H1 (cell line): ENCODE results near the gene DNAH10. TPM values are rescaled to one million over a fixed set of nuclear protein-coding genes. Genes with fewer than 3 reads are reported as not detected.
"Not testable (repeated sequence)": the region's sequence is repeated elsewhere in the genome, so short reads cannot be mapped to it uniquely, and the experiment has no call there.

Experiments used
- CTCF ChIA-PET: fragments of 300-600 bp; sonication (Branson Sonifier 250); formaldehyde crosslinking; loops from one replicate; lab custom pipeline; 2021; ENCODE audit not compliant: partially characterized antibody; lab: Charles Lee
- POLR2A ChIA-PET: fragments of 300-600 bp; sonication (Branson Sonifier 250); formaldehyde crosslinking; loops from one replicate; lab custom pipeline; 2021; ENCODE audit warnings: inconsistent platforms; ENCODE audit not compliant: partially characterized antibody; lab: Charles Lee
- DNase-seq, 2 experiments: peaks; one replicate each; pipeline versions ENCODE4 v3.0.0 to v3.0.0-alpha.2; 2010 to 2022; ENCODE audit warnings: low spot score in 2 of 2, low read depth in 1 of 2, mixed read lengths in 1 of 2
- FAIRE-seq: peaks from 2 replicates; lab custom pipeline; 2011; peaks lifted over from hg19 to GRCh38; lab: Jason Lieb, UNC
- H2AFZ ChIP-seq: 2 replicates; pipeline ENCODE4 v1.8.1; 2012; ENCODE audit warnings: low read length, inconsistent platforms
- H2AK5ac ChIP-seq: 2 replicates; pipeline ENCODE4 v1.6.1; 2013; ENCODE audit warnings: low read depth, low read length
- H2BK120ac ChIP-seq: replicated peaks from 2 replicates; pipeline ENCODE3; 2013; ENCODE audit warnings: low read depth, low read length, inconsistent platforms
- H2BK12ac ChIP-seq: 2 replicates; pipeline ENCODE4 v1.6.1; 2013; ENCODE audit warnings: low read depth, low read length
- H2BK15ac ChIP-seq: 2 replicates; pipeline ENCODE4 v1.6.1; 2013; ENCODE audit warnings: low read length
- H2BK20ac ChIP-seq: 2 replicates; pipeline ENCODE4 v1.6.1; 2013; ENCODE audit warnings: low read length
- H2BK5ac ChIP-seq: 2 replicates; pipeline ENCODE4 v1.6.1; 2013; ENCODE audit warnings: low read depth, low read length
- H3K14ac ChIP-seq: 2 replicates; pipeline ENCODE4 v1.6.1; 2013; ENCODE audit warnings: inconsistent platforms; ENCODE audit not compliant: insufficient read length
- H3K18ac ChIP-seq: 2 replicates; pipeline ENCODE4 v1.6.1; 2013; ENCODE audit warnings: low read length; ENCODE audit errors: extremely low read depth
- H3K23ac ChIP-seq: 2 replicates; pipeline ENCODE4 v1.6.1; 2013; ENCODE audit warnings: inconsistent platforms; ENCODE audit not compliant: insufficient read length
- H3K23me2 ChIP-seq: 2 replicates; pipeline ENCODE4 v1.6.1; 2013; ENCODE audit warnings: low read depth, low read length
- H3K27ac ChIP-seq: 2 replicates; pipeline ENCODE4 v1.6.1; 2011; ENCODE audit warnings: low read depth, low read length, inconsistent platforms
- H3K27me3 ChIP-seq, 4 experiments: replicated peaks in 1 of 4; 1 replicate in 1 of 4; 2 replicates in 3 of 4; pipeline versions ENCODE4 v1.6.1 to v1.8.1; 2011 to 2013; ENCODE audit warnings: low read length in 3 of 4, mild to moderate bottlenecking in 3 of 4, inconsistent platforms in 2 of 4, mixed read lengths in 2 of 4, moderate library complexity in 1 of 4; ENCODE audit not compliant: control insufficient read depth in 3 of 4, insufficient read depth in 3 of 4; ENCODE audit errors: extremely low read depth in 1 of 4
- H3K36me3 ChIP-seq, 4 experiments: 2 replicates each; pipeline versions ENCODE4 v1.6.1 to v1.8.1; 2011 to 2013; ENCODE audit warnings: mild to moderate bottlenecking in 4 of 4, low read length in 3 of 4, moderate library complexity in 2 of 4, control low read depth in 1 of 4, inconsistent platforms in 1 of 4; ENCODE audit not compliant: insufficient read depth in 4 of 4, control insufficient read depth in 2 of 4
- H3K4ac ChIP-seq: replicated peaks from 2 replicates; pipeline ENCODE3; 2013; ENCODE audit warnings: low read length, low read depth, mixed read lengths, inconsistent platforms; ENCODE audit not compliant: insufficient read length
- H3K4me1 ChIP-seq, 4 experiments: replicated peaks in 1 of 4; 1 replicate in 1 of 4; 2 replicates in 3 of 4; pipeline versions ENCODE4 v1.6.1 to v1.8.1; 2011 to 2013; ENCODE audit warnings: low read length in 3 of 4, inconsistent platforms in 2 of 4, mixed read lengths in 1 of 4; ENCODE audit not compliant: insufficient read depth in 4 of 4, control insufficient read depth in 3 of 4
- H3K4me2 ChIP-seq, 2 experiments: 2 replicates each; pipeline versions ENCODE4 v1.6.1 to v1.8.1; 2011 to 2013; ENCODE audit warnings: low read depth in 2 of 2, low read length in 2 of 2, control low read depth in 1 of 2, inconsistent platforms in 1 of 2, mild to moderate bottlenecking in 1 of 2; ENCODE audit not compliant: insufficient read depth in 1 of 2
- H3K4me3 ChIP-seq, 4 experiments: fragments of 200-600, 300-600 bp in 1 of 4; sonication (generic), shearing (Covaris generic), sonication (Bioruptor Twin) in 1 of 4; 2 replicates each; pipeline versions ENCODE4 v1.5.1 to v1.8.1; 2011 to 2016; ENCODE audit warnings: low read length in 4 of 4, low read depth in 3 of 4, control low read depth in 2 of 4, inconsistent platforms in 2 of 4, mild to moderate bottlenecking in 2 of 4, mixed read lengths in 1 of 4, moderate library complexity in 1 of 4; ENCODE audit not compliant: insufficient read depth in 2 of 4; ENCODE audit errors: extremely low read depth in 1 of 4
- H3K56ac ChIP-seq: replicated peaks from 2 replicates; pipeline ENCODE3; 2013; ENCODE audit warnings: low read depth, mild to moderate bottlenecking, mixed read lengths, low read length, inconsistent platforms; ENCODE audit not compliant: insufficient read length
- H3K79me1 ChIP-seq: 2 replicates; pipeline ENCODE4 v1.6.1; 2013; ENCODE audit warnings: low read depth, low read length, control low read depth
- H3K79me2 ChIP-seq, 2 experiments: 2 replicates each; pipeline versions ENCODE4 v1.6.1 to v1.8.1; 2012 to 2013; ENCODE audit warnings: low read length in 2 of 2, mild to moderate bottlenecking in 2 of 2, inconsistent platforms in 1 of 2; ENCODE audit not compliant: insufficient read depth in 2 of 2, control insufficient read depth in 1 of 2
- H3K9ac ChIP-seq, 4 experiments: replicated peaks in 1 of 4; 1 replicate in 1 of 4; 2 replicates in 3 of 4; pipeline versions ENCODE4 v1.6.1 to v1.8.1; 2011 to 2013; ENCODE audit warnings: low read depth in 3 of 4, low read length in 3 of 4, control low read depth in 2 of 4, mild to moderate bottlenecking in 2 of 4, moderate library complexity in 2 of 4, inconsistent platforms in 1 of 4; ENCODE audit errors: extremely low read depth in 1 of 4
- H3K9me3 ChIP-seq, 2 experiments: 2 replicates each; pipeline versions ENCODE4 v1.6.1 to v1.8.1; 2012 to 2013; ENCODE audit warnings: mild to moderate bottlenecking in 2 of 2, moderate library complexity in 2 of 2, control low read depth in 1 of 2, inconsistent platforms in 1 of 2, low read depth in 1 of 2, low read length in 1 of 2, mixed read lengths in 1 of 2; ENCODE audit not compliant: insufficient read depth in 2 of 2
- H4K20me1 ChIP-seq, 2 experiments: replicated peaks in 1 of 2; 2 replicates each; pipeline versions ENCODE3 to v1.8.1; 2011 to 2013; ENCODE audit warnings: inconsistent platforms in 2 of 2, low read length in 2 of 2, mild to moderate bottlenecking in 1 of 2; ENCODE audit not compliant: insufficient read depth in 2 of 2, control insufficient read depth in 1 of 2
- H4K5ac ChIP-seq: 2 replicates; pipeline ENCODE4 v1.6.1; 2013; ENCODE audit warnings: low read length, low read depth, mixed read lengths, inconsistent platforms; ENCODE audit not compliant: insufficient read length
- H4K8ac ChIP-seq: 2 replicates; pipeline ENCODE4 v1.8.0; 2013; ENCODE audit warnings: mild to moderate bottlenecking, moderate library complexity, low read length, inconsistent platforms; ENCODE audit not compliant: insufficient read depth; ENCODE audit errors: extremely low read depth
- H4K91ac ChIP-seq: replicated peaks from 2 replicates; pipeline ENCODE3; 2013; ENCODE audit warnings: low read length, mixed read lengths, inconsistent platforms; ENCODE audit not compliant: insufficient read length
- WGBS, 2 experiments: shearing (Covaris generic) in 1 of 2; methylation state at CpG; one replicate each; pipeline versions ENCODE4 v1.1.6 to v1.1.7; 2013 to 2015; ENCODE audit warnings: low lambda C conversion rate in 2 of 2, mixed read lengths in 2 of 2, inconsistent platforms in 1 of 2, low coverage in 1 of 2, missing lambda C conversion rate in 1 of 2; ENCODE audit not compliant: insufficient replicate concordance in 2 of 2, insufficient coverage in 1 of 2, insufficient read length in 1 of 2; ENCODE audit errors: extremely low coverage in 1 of 2, missing lambda C conversion rate in 1 of 2; 5-methylcytosine and 5-hydroxymethylcytosine counted together
- polyA plus RNA-seq, 7 experiments: library from polyadenylated mRNA; depleted of rRNA in 3 of 7; stranded (reverse) in 5 of 7; unstranded in 2 of 7; fragments of >200 nt in 5 of 7; fragments of 200-250 nt in 2 of 7; gene quantifications; 1 replicate in 5 of 7; 2 replicates in 1 of 7; 4 replicates in 1 of 7; pipeline versions ENCODE4 v1.2.1 to v1.2.3, GENCODE V29; 2011 to 2013; ENCODE audit warnings: missing spikeins in 2 of 7, mixed read lengths in 2 of 7
- total RNA-seq: library from RNA; stranded (reverse); fragmentation: NEBNext Ultra II Directional; extraction: Animal tissue kit (Norgen Biotek cat#: 25700); gene quantifications from 2 replicates; pipeline ENCODE4 v1.2.1, GENCODE V29; 2021

DNAH10 gene
- total and polyA plus RNA-seq, 2 of the 8 experiments (the other 6 are each of a cell fraction or from before 2014, with no cell fraction given), result 0.02 to 0.24 TPM

GRCh38 chr12:123947531-123947930, 185.4 kb downstream of the DNAH10 start:
- H3K79me1 ChIP-seq, H3K4me2 ChIP-seq, H2BK20ac ChIP-seq, H4K8ac ChIP-seq, POLR2A ChIA-PET, H3K56ac ChIP-seq, FAIRE-seq, H3K9ac ChIP-seq, H3K4ac ChIP-seq, H3K23me2 ChIP-seq, H3K4me1 ChIP-seq, H2BK120ac ChIP-seq, H2BK15ac ChIP-seq, H2BK12ac ChIP-seq, H3K18ac ChIP-seq, H3K4me3 ChIP-seq, H3K79me2 ChIP-seq, DNase-seq, H3K23ac ChIP-seq, H3K14ac ChIP-seq, H4K5ac ChIP-seq, H3K9me3 ChIP-seq, H3K27ac ChIP-seq, H2AFZ ChIP-seq, H2AK5ac ChIP-seq, H4K20me1 ChIP-seq, H3K36me3 ChIP-seq, H2BK5ac ChIP-seq, H4K91ac ChIP-seq: not testable (repeated sequence)
- H3K27me3 ChIP-seq, result peaks cover 0 to 11% (median 3%) of the 10 kb centered on the region in 4 experiments; a peak in 4 of 7 replicates
- 97% methylated on average over 7 of the region's 7 CpGs; no CpG with 5 or more reads in 1 of the 2 experiments for WGBS, 2 experiments
- CTCF ChIA-PET, result interaction anchor here (0.8 to 1.5 kb wide), 2 partner anchors 9 to 12 kb away, joined by 3 read pairs; no protein-coding TSS in a partner anchor
